Measurements from ENCODE around the gene IKZF2. TPM values are rescaled to one million over a fixed set of nuclear protein-coding genes. Genes with fewer than 3 reads are reported as not detected.

IKZF2 gene
- total RNA-seq, 1 donor from 2014 or later: 29.7 TPM

DNA sequence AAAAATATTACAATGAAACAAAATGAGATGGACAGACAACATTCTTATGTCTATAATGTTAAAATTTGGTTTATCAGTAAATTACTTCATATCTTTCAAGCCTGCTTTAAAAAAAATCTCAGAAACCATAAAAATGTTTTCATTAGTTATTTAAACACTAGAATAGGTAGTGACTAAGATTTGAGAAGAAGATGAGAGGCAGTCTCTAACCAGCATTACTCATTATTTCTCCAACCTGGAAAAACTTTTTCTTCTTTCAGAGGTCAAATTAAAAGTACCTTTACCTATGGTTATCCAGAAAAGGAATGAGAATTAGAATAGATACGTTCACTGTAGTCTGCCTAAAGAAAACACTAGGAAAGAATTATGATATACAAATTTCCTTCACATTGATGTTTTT, 50.3 kb downstream of the IKZF2 start:
- Histone ChIP-seq H3K4me1 (peaks cover 14% of the 10 kb centered on the region), H3K27ac (no peak overlapping the region), H3K4me2 (no peak overlapping the region), H3K9ac (no peak overlapping the region), H4K20me1 (ENCODE audit: low read depth) (peaks cover 9% of the 10 kb centered on the region), H3K27me3 (no peaks in the 10 kb centered on the region), H2AFZ (replicated peaks) (no peak overlapping the region), H3F3A (ENCODE audit: low read depth) (no peaks in the 10 kb centered on the region), H3K4me3 (no peak overlapping the region), H3K36me3 (no peaks in the 10 kb centered on the region), H3K9me3 (ENCODE audit: low read depth) (no peaks in the 10 kb centered on the region), H3K79me2 (ENCODE audit: low read depth) (no peaks in the 10 kb centered on the region)
- H3K36me3 Mint-ChIP-seq: no peaks in the 10 kb centered on the region
- H3K27ac Mint-ChIP-seq: no peak overlapping the region
- H3K27me3 Mint-ChIP-seq (ENCODE audit: insufficient read depth, low read depth): no peaks in the 10 kb centered on the region
- no peak for DNase-seq (ENCODE audit: low spot score)
- H3K4me1 Mint-ChIP-seq: peaks cover 3% of the 10 kb centered on the region
- H3K4me3 Mint-ChIP-seq: no peak overlapping the region
- TF ChIP-seq, protein P1, sequence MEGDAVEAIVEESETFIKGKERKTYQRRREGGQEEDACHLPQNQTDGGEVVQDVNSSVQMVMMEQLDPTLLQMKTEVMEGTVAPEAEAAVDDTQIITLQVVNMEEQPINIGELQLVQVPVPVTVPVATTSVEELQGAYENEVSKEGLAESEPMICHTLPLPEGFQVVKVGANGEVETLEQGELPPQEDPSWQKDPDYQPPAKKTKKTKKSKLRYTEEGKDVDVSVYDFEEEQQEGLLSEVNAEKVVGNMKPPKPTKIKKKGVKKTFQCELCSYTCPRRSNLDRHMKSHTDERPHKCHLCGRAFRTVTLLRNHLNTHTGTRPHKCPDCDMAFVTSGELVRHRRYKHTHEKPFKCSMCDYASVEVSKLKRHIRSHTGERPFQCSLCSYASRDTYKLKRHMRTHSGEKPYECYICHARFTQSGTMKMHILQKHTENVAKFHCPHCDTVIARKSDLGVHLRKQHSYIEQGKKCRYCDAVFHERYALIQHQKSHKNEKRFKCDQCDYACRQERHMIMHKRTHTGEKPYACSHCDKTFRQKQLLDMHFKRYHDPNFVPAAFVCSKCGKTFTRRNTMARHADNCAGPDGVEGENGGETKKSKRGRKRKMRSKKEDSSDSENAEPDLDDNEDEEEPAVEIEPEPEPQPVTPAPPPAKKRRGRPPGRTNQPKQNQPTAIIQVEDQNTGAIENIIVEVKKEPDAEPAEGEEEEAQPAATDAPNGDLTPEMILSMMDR (IDR thresholded peaks at IDR 0.05): no peak
- TF ChIP-seq EZH2phosphoT487 (IDR thresholded peaks at IDR 0.05) (no peak), EZH2 (IDR thresholded peaks at IDR 0.05) (no peak)
- peaks cover 2% of the 10 kb centered on the region for H3K9me3 Mint-ChIP-seq

DNA sequence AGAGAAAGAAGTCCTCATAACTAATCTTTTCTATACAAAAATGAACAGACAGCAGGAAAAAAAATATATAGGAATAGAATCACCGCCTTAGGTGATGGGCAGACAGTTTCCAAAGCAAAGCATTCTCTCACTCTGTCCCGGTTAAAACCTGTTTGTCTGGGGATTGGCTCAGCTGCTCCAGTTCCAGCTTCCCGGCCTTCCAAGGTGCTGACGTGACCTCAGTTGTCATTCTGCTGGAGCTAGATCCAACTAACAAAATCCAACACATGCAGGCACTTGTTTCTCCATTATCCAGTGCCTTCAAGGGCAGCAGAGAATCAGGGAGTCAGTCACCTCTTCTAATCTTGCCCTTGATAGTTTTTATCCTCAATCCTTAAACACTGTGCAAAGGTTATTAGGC, 52.8 kb downstream of the IKZF2 start:
- Histone ChIP-seq H2AFZ (replicated peaks) (no peak overlapping the region), H3K9me3 (ENCODE audit: low read depth) (no peaks in the 10 kb centered on the region), H3K36me3 (no peaks in the 10 kb centered on the region), H3K4me3 (no peak overlapping the region), H3K27me3 (no peaks in the 10 kb centered on the region), H3K9ac (no peak overlapping the region), H4K20me1 (ENCODE audit: low read depth) (no peaks in the 10 kb centered on the region), H3K4me1 (no peaks in the 10 kb centered on the region), H3K27ac (no peak overlapping the region), H3F3A (ENCODE audit: low read depth) (no peaks in the 10 kb centered on the region), H3K4me2 (no peak overlapping the region), H3K79me2 (ENCODE audit: low read depth) (no peaks in the 10 kb centered on the region)
- Mint-ChIP-seq H3K36me3 (no peaks in the 10 kb centered on the region), H3K27me3 (ENCODE audit: insufficient read depth, low read depth) (no peaks in the 10 kb centered on the region), H3K27ac (no peak overlapping the region), H3K4me3 (no peak overlapping the region), H3K4me1 (peaks cover 3% of the 10 kb centered on the region), H3K9me3 (no peaks in the 10 kb centered on the region)
- DNase-seq (ENCODE audit: low spot score): peak; percentile 16
- TF ChIP-seq EZH2phosphoT487 (IDR thresholded peaks at IDR 0.05): no peak
- TF ChIP-seq, protein P1 (IDR thresholded peaks at IDR 0.05): no peak
- no peak for TF ChIP-seq EZH2 (IDR thresholded peaks at IDR 0.05)

DNA sequence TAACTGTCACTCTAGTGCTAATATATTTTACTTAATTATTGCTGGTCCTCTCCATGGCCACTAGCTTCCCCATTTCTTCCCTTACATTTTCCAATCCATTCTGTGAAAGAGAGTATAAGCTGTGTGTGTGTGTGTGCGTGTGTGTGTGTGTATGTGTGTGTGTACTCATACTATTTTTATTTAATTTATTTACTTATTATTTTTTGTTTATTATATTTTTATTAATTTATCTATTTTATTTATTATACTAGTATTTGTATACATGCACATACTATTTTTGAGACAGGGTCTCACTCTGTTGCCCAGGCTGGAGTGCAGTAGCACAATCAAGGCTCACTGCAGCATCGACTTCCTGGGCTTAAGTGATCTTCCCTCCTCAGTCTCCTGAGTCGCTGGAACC, 59.6 kb downstream of the IKZF2 start:
- Histone ChIP-seq H2AFZ (replicated peaks) (no peak overlapping the region), H3F3A (ENCODE audit: low read depth) (no peaks in the 10 kb centered on the region)
- H3K4me3 Mint-ChIP-seq: no peak overlapping the region

More for the DNA sequence above, 59.6 kb downstream of the IKZF2 start:
- no peaks in the 10 kb centered on the region for H3K27me3 Mint-ChIP-seq (ENCODE audit: insufficient read depth, low read depth)
- Histone ChIP-seq H3K79me2 (ENCODE audit: low read depth) (no peaks in the 10 kb centered on the region), H3K4me1 (peaks cover 7% of the 10 kb centered on the region), H4K20me1 (ENCODE audit: low read depth) (no peaks in the 10 kb centered on the region), H3K9me3 (ENCODE audit: low read depth) (no peaks in the 10 kb centered on the region), H3K4me3 (no peak overlapping the region), H3K36me3 (no peaks in the 10 kb centered on the region), H3K27ac (no peak overlapping the region), H3K27me3 (no peaks in the 10 kb centered on the region), H3K9ac (no peak overlapping the region), H3K4me2 (no peak overlapping the region)
- DNase-seq (ENCODE audit: low spot score): no peak
- no peaks in the 10 kb centered on the region for H3K9me3 Mint-ChIP-seq
- H3K27ac Mint-ChIP-seq: no peak overlapping the region
- no peaks in the 10 kb centered on the region for H3K36me3 Mint-ChIP-seq
- TF ChIP-seq, protein P1 (IDR thresholded peaks at IDR 0.05): no peak
- TF ChIP-seq EZH2 (IDR thresholded peaks at IDR 0.05) (no peak), EZH2phosphoT487 (IDR thresholded peaks at IDR 0.05) (no peak)
- H3K4me1 Mint-ChIP-seq: peaks cover 4% of the 10 kb centered on the region

Data from neural progenitor cell (in vitro differentiated cells).